BJ (cell line): ENCODE data around the gene NKX2-8. TPM values are rescaled to one million over a fixed set of nuclear protein-coding genes. Genes with fewer than 3 reads are reported as not detected.

Experiments
- CTCF ChIA-PET: fragments of 350-600 bp; formaldehyde crosslinking; extraction: SDS; loops from one replicate; lab custom pipeline; 2021; ENCODE audit warnings: antibody characterized with exemption, inconsistent platforms; lab: Yijun Ruan, JAX
- POLR2A ChIA-PET: fragments of 300-600 bp; sonication (Branson Sonifier 250); formaldehyde crosslinking; extraction: SDS; loops from one replicate; lab custom pipeline; 2021; ENCODE audit warnings: antibody characterized with exemption; lab: Charles Lee
- DNase-seq: peaks from one replicate; pipeline ENCODE4 v3.0.0-alpha.2; 2011; ENCODE audit warnings: low read depth
- H3K27me3 ChIP-seq: 2 replicates; pipeline ENCODE4 v1.6.0; 2011; ENCODE audit warnings: low read length; ENCODE audit not compliant: control insufficient read depth, insufficient read depth
- H3K36me3 ChIP-seq: 2 replicates; pipeline ENCODE4 v1.5.1; 2011; ENCODE audit warnings: low read length; ENCODE audit not compliant: control insufficient read depth, insufficient read depth
- H3K4me3 ChIP-seq: 2 replicates; pipeline ENCODE4 v1.5.1; 2011; ENCODE audit warnings: low read depth, mild to moderate bottlenecking, control low read depth, low read length
- polyA plus RNA-seq: library from polyadenylated mRNA; depleted of rRNA; stranded (reverse); fragments of >200 nt; gene quantifications from 2 replicates; pipeline ENCODE4 v1.2.3, GENCODE V29; 2011
- TF ChIP-seq, protein P1 (sequence below): IDR thresholded peaks from 2 replicates; pipeline ENCODE4 v1.5.1; 2011; ENCODE audit warnings: low read depth, mild to moderate bottlenecking, control low read depth, inconsistent platforms, low read length, moderate library complexity; ENCODE audit not compliant: insufficient read depth

Gene NKX2-8
- polyA plus RNA-seq, 1 experiment: not detected

DNA sequence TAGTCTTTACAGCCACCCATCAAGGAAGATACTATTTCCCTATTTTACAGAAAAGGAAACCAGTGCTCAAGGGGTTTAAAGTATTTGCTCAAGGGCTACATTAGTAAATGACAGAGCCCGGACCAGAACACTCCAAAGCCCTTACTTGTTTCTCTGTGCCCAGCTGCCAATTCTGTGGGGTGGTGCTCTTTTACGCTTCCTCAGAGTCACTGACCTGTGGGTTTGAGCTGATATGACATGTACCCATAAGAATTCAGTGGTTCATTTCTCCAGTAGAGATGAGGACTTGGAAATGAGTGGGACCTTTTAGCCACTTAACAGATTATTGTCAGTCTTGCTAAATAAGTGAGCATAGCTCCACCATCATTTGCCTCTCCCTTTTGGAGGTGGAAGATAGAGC, 37.4 kb upstream of the NKX2-8 start:
- Histone ChIP-seq H3K4me3 (no peak overlapping the region), H3K27me3 (no peaks in the 10 kb centered on the region), H3K36me3 (no peaks in the 10 kb centered on the region)
- ChIA-PET POLR2A (no interaction called here), CTCF (no interaction called here)
- DNase-seq: no peak
- TF ChIP-seq, protein P1, sequence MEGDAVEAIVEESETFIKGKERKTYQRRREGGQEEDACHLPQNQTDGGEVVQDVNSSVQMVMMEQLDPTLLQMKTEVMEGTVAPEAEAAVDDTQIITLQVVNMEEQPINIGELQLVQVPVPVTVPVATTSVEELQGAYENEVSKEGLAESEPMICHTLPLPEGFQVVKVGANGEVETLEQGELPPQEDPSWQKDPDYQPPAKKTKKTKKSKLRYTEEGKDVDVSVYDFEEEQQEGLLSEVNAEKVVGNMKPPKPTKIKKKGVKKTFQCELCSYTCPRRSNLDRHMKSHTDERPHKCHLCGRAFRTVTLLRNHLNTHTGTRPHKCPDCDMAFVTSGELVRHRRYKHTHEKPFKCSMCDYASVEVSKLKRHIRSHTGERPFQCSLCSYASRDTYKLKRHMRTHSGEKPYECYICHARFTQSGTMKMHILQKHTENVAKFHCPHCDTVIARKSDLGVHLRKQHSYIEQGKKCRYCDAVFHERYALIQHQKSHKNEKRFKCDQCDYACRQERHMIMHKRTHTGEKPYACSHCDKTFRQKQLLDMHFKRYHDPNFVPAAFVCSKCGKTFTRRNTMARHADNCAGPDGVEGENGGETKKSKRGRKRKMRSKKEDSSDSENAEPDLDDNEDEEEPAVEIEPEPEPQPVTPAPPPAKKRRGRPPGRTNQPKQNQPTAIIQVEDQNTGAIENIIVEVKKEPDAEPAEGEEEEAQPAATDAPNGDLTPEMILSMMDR: no peak

DNA sequence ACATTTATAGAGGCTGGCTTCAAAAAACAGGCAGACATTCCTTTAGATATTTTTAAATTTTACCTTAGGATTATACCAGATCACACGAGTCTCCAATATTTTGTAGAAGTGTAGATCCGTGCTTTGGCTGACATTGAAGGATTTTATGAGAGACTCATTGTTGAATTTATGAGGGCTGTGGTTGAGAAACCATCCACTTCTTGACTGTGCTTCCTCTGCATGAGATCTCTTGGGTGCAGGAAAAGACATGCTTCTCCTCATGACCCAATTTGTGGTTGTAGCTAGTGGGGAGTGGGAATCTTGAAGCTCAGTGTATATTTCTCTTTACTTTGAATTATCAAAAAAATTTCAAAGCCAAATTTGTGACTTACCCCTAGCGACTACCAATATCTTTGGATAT, 36.7 kb upstream of the NKX2-8 start:
- no peaks in the 10 kb centered on the region for H3K36me3 ChIP-seq
- no peak for DNase-seq
- CTCF ChIA-PET: no interaction called here
- TF ChIP-seq, protein P1: no peak
- POLR2A ChIA-PET: no interaction called here
- no peak overlapping the region for H3K4me3 ChIP-seq
- no peaks in the 10 kb centered on the region for H3K27me3 ChIP-seq

DNA sequence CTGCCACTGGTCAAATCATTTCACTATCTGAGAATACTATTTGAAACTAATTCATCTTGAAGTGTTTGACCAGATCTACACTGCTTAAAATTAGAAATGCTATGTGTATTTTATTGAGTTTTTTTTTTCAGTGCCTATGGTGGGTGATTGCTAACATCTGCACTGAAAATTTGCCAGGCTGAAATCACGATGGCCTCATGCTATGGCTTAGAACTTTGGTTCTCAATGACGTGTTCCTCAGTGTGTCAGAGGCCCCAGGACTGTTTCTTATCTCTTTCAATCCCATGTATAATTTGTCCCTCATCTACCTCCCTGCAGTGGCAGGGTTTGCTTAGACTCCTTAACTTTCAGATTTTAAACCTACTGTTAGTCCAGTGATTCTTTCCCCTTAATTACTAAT, 36.2 kb upstream of the NKX2-8 start:
- DNase-seq: no peak
- TF ChIP-seq, protein P1: no peak

DNA sequence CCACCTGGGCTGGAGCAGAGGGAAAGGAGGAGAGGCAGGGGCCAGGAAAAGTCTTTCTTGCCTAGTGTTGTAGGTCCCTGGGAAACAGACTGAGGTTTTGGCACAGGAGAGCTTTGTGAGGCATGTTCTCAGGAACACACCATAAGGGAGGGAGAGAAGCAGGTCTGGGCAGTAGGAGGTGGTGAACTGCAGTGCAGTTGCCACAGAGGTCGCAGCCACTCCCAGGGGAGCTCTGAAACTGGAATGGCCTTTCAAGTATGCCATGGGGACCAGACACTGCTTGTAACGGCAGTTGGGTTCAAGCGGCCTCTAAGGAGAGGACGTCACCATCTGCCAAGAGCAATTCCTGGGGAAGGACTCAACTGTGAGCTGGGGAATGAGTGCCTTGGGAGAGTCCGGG, 35.4 kb upstream of the NKX2-8 start:
- POLR2A ChIA-PET: no interaction called here
- no peak for DNase-seq
- TF ChIP-seq, protein P1: no peak
- Histone ChIP-seq H3K36me3 (no peaks in the 10 kb centered on the region), H3K27me3 (no peaks in the 10 kb centered on the region), H3K4me3 (no peak overlapping the region)
- CTCF ChIA-PET: no interaction called here

More for the DNA sequence above, 36.2 kb upstream of the NKX2-8 start:
- ChIA-PET CTCF (no interaction called here), POLR2A (no interaction called here)
- Histone ChIP-seq H3K4me3 (no peak overlapping the region), H3K36me3 (no peaks in the 10 kb centered on the region), H3K27me3 (no peaks in the 10 kb centered on the region)

DNA sequence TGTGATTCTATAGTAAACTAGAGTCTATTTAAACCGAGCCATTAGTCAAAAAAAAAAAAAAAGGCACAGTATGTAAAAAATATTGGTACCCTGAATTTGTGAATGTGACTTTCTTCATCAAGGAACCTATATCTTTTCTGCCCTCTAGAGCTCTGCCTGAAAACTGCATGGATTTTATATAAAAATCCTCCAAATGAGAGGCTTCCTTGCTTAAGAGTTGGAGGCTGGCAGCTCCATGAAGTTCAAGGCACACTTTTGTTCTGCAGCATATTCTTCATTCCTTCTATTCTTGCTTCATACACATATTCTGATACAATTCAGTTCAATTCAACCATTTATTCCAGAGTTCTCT, 23.1 kb upstream of the NKX2-8 start:
- Histone ChIP-seq H3K27me3 (no peaks in the 10 kb centered on the region; the same call in 1 of the 2 replicates), H3K4me3 (no peak overlapping the region), H3K36me3 (no peaks in the 10 kb centered on the region)
- POLR2A ChIA-PET: no interaction called here
- DNase-seq: no peak
- TF ChIP-seq, protein P1: peak; percentile 31
- CTCF ChIA-PET: interaction anchor here (0.5 to 3.9 kb wide), 13 partner anchors 7 to 537 kb away, joined by 3 to 36 read pairs (median 3); no protein-coding TSS in a partner anchor
